Smooth muscle cell (in vitro differentiated cells): ENCODE data around the gene ADAM17. TPM values are rescaled to one million over a fixed set of nuclear protein-coding genes. Genes with fewer than 3 reads are reported as not detected.

Experiments
- DNase-seq: peaks from one replicate; lab custom pipeline; 2025; ENCODE audit not compliant: unreplicated experiment; lab: John Stamatoyannopoulos, UW
- H2AFZ ChIP-seq: fragments of 200-600 bp; sonication (generic); 2 replicates; pipeline ENCODE4 v1.6.0; 2016; ENCODE audit warnings: antibody characterized with exemption, low read depth, mild to moderate bottlenecking
- H3F3A ChIP-seq: fragments of 200-600 bp; sonication (generic); 2 replicates; pipeline ENCODE4 v1.6.0; 2017; ENCODE audit warnings: antibody characterized with exemption, low read depth
- H3K27ac ChIP-seq: fragments of 200-600 bp; sonication (generic); 2 replicates; pipeline ENCODE4 v1.5.1; 2016; ENCODE audit warnings: low read depth, mild to moderate bottlenecking
- H3K27me3 ChIP-seq: fragments of 200-600 bp; sonication (generic); 2 replicates; pipeline ENCODE4 v1.6.1; 2016; ENCODE audit warnings: low read depth, mild to moderate bottlenecking
- H3K36me3 ChIP-seq: fragments of 200-600 bp; sonication (generic); 2 replicates; pipeline ENCODE4 v1.5.1; 2016; ENCODE audit warnings: low read depth
- H3K4me1 ChIP-seq: fragments of 200-600 bp; sonication (generic); 2 replicates; pipeline ENCODE4 v1.5.1; 2016; ENCODE audit warnings: low read depth
- H3K4me2 ChIP-seq: fragments of 200-600 bp; sonication (generic); 2 replicates; pipeline ENCODE4 v1.6.0; 2016; ENCODE audit warnings: mild to moderate bottlenecking
- H3K4me3 ChIP-seq: fragments of 200-600 bp; sonication (generic); 2 replicates; pipeline ENCODE4 v1.5.1; 2016; ENCODE audit warnings: mild to moderate bottlenecking
- H3K79me2 ChIP-seq: fragments of 200-600 bp; sonication (generic); 2 replicates; pipeline ENCODE4 v1.6.0; 2016; ENCODE audit warnings: low read depth, mild to moderate bottlenecking
- H3K9ac ChIP-seq: fragments of 200-600 bp; sonication (generic); 2 replicates; pipeline ENCODE4 v1.6.0; 2016; ENCODE audit warnings: low read depth
- H3K9me3 ChIP-seq: fragments of 200-600 bp; sonication (generic); replicated peaks from 2 replicates; pipeline ENCODE4 v1.5.1; 2016; ENCODE audit warnings: low read depth
- H4K20me1 ChIP-seq: fragments of 200-600 bp; sonication (generic); 2 replicates; pipeline ENCODE4 v1.6.0; 2016; ENCODE audit warnings: low read depth
- CTCF ChIP-seq: fragments of 200-600 bp; sonication (generic); IDR thresholded peaks from 2 replicates; pipeline ENCODE4 v1.5.1; 2017; ENCODE audit warnings: borderline replicate concordance, mild to moderate bottlenecking, antibody characterized with exemption; ENCODE audit not compliant: insufficient read depth, poor library complexity, severe bottlenecking
- WGBS: methylation state at CpG from one replicate; pipeline ENCODE4 v1.1.7; 2016; ENCODE audit warnings: low lambda C conversion rate; 5-methylcytosine and 5-hydroxymethylcytosine counted together
- polyA plus RNA-seq: library from polyadenylated mRNA; unstranded; fragments of >200 nt; fragmentation: Nextera tagmentation; extraction: Ambion mirVana; gene quantifications from 2 replicates; pipeline ENCODE4 v1.2.1, GENCODE V29; 2016
- total RNA-seq: library from RNA; depleted of rRNA; stranded (reverse); fragments of >200 nt; gene quantifications from 2 replicates; pipeline ENCODE4 v1.2.3, GENCODE V29; 2014

The ADAM17 gene
- total and polyA plus RNA-seq, 2 experiments from 2014 or later: 8.9 to 18.3 TPM

GRCh38 chr2:9532421-9532820, 23.2 kb downstream of the ADAM17 start:
- no peak for DNase-seq
- no peaks in the 10 kb centered on the region for H3K27me3 ChIP-seq
- H3K4me1 ChIP-seq: no peaks in the 10 kb centered on the region
- TF ChIP-seq CTCF: no peak
- H3K9ac ChIP-seq: no peak overlapping the region
- H3K36me3 ChIP-seq: peaks cover 9% of the 10 kb centered on the region
- H3K4me3 ChIP-seq: no peak overlapping the region
- WGBS: 77% methylated on average over 4 of the region's 4 CpGs
- H3K79me2 ChIP-seq: peaks cover 33% of the 10 kb centered on the region
- H4K20me1 ChIP-seq: peaks cover 58% of the 10 kb centered on the region
- H2AFZ ChIP-seq: no peak overlapping the region
- no peaks in the 10 kb centered on the region for H3K9me3 ChIP-seq
- no peak overlapping the region for H3K27ac ChIP-seq
- no peaks in the 10 kb centered on the region for H3F3A ChIP-seq
- no peak overlapping the region for H3K4me2 ChIP-seq

GRCh38 chr2:9527995-9528787, 27.4 kb downstream of the ADAM17 start:
- H3K4me2 ChIP-seq: no peak overlapping the region
- no peak for TF ChIP-seq CTCF
- WGBS: 95% methylated on average over 4 of the region's 4 CpGs
- no peak overlapping the region for H3K9ac ChIP-seq
- no peaks in the 10 kb centered on the region for H3F3A ChIP-seq
- no peaks in the 10 kb centered on the region for H3K4me1 ChIP-seq
- H3K4me3 ChIP-seq: no peak overlapping the region
- no peaks in the 10 kb centered on the region for H3K27me3 ChIP-seq
- peaks cover 4% of the 10 kb centered on the region for H3K79me2 ChIP-seq
- peaks cover 9% of the 10 kb centered on the region for H3K36me3 ChIP-seq
- H4K20me1 ChIP-seq: peaks cover 36% of the 10 kb centered on the region
- H3K9me3 ChIP-seq: no peaks in the 10 kb centered on the region
- no peak for DNase-seq
- no peak overlapping the region for H2AFZ ChIP-seq
- H3K27ac ChIP-seq: no peak overlapping the region

- peaks cover 3% of the 10 kb centered on the region for H3F3A ChIP-seq
- no peaks in the 10 kb centered on the region for H3K4me1 ChIP-seq
- H3K79me2 ChIP-seq: peaks cover 4% of the 10 kb centered on the region
- H3K36me3 ChIP-seq: peaks cover 9% of the 10 kb centered on the region
- 98% methylated on average over 2 of the region's 2 CpGs for WGBS
- no peak for TF ChIP-seq CTCF
- H3K9me3 ChIP-seq: no peaks in the 10 kb centered on the region
- no peak for DNase-seq
- H4K20me1 ChIP-seq: peaks cover 23% of the 10 kb centered on the region
- no peaks in the 10 kb centered on the region for H3K27me3 ChIP-seq
- no peak overlapping the region for H3K9ac ChIP-seq
- no peak overlapping the region for H3K4me2 ChIP-seq
- H3K27ac ChIP-seq: no peak overlapping the region
- no peak overlapping the region for H3K4me3 ChIP-seq
- H2AFZ ChIP-seq: no peak overlapping the region
These were observed 30.4 kb downstream of the ADAM17 start for GRCh38 chr2:9525266-9525665.

GRCh38 chr2:9524291-9524690, 31.3 kb downstream of the ADAM17 start:
- Histone ChIP-seq H3K4me1 (no peaks in the 10 kb centered on the region), H3K4me2 (no peak overlapping the region), H3K27ac (no peak overlapping the region), H3K36me3 (peaks cover 16% of the 10 kb centered on the region), H4K20me1 (peaks cover 19% of the 10 kb centered on the region), H3K27me3 (no peaks in the 10 kb centered on the region), H3K4me3 (no peak overlapping the region), H3K79me2 (peaks cover 4% of the 10 kb centered on the region), H3K9ac (no peak overlapping the region), H3F3A (peaks cover 3% of the 10 kb centered on the region), H2AFZ (no peak overlapping the region), H3K9me3 (no peaks in the 10 kb centered on the region)
- no peak for TF ChIP-seq CTCF
- DNase-seq: no peak
- 92% methylated on average over 8 of the region's 8 CpGs for WGBS
